HepG2 (cell line): ENCODE measurements around the gene GPC6.

Source experiments
- BHLHE40 ChIP-seq: IDR thresholded peaks from 2 replicates; pipeline ENCODE4 v1.6.1; 2011; ENCODE audit warnings: low read length, improper control_type of control experiment
- FOXJ3 ChIP-seq: sonication (generic); formaldehyde crosslinking; IDR thresholded peaks from 2 replicates; pipeline ENCODE4 v1.4.0; 2020; ENCODE audit warnings: missing genetic modification reagents, mild to moderate bottlenecking, borderline replicate concordance
- GTF3A ChIP-seq: sonication (generic); formaldehyde crosslinking; conservative IDR thresholded peaks from 2 replicates; pipeline ENCODE4 v1.4.0; 2020; ENCODE audit warnings: mild to moderate bottlenecking, missing genetic modification reagents
- IKZF1 ChIP-seq: fragments of 450-650 bp; IDR thresholded peaks from 2 replicates; pipeline ENCODE4 v1.7.1; 2016
- KDM5B ChIP-seq: sonication (generic); formaldehyde crosslinking; IDR thresholded peaks from 2 replicates; pipeline ENCODE4 v1.4.0; 2020; ENCODE audit warnings: missing genetic modification reagents, mild to moderate bottlenecking, borderline replicate concordance
- RAD21 ChIP-seq: fragments of 450-650 bp; formaldehyde crosslinking; IDR thresholded peaks from 2 replicates; pipeline ENCODE4 v1.5.0; 2020; ENCODE audit warnings: mild to moderate bottlenecking
- ZFP1 ChIP-seq: IDR thresholded peaks from 2 replicates; pipeline ENCODE4 v1.6.1; 2016
- TF ChIP-seq, protein P1 (sequence below): sonication (generic); formaldehyde crosslinking; IDR thresholded peaks from 2 replicates; pipeline ENCODE4 v1.4.0; 2020; ENCODE audit warnings: missing genetic modification reagents
- TF ChIP-seq, protein P2 (sequence below): sonication (generic); formaldehyde crosslinking; IDR thresholded peaks from 2 replicates; pipeline ENCODE4 v1.5.0; 2020; ENCODE audit warnings: mild to moderate bottlenecking, missing genetic modification reagents, moderate library complexity
- TF ChIP-seq, protein P3 (sequence below): sonication (generic); formaldehyde crosslinking; IDR thresholded peaks from 2 replicates; pipeline ENCODE4 v1.4.0; 2020; ENCODE audit warnings: missing genetic modification reagents, borderline replicate concordance

DNA sequence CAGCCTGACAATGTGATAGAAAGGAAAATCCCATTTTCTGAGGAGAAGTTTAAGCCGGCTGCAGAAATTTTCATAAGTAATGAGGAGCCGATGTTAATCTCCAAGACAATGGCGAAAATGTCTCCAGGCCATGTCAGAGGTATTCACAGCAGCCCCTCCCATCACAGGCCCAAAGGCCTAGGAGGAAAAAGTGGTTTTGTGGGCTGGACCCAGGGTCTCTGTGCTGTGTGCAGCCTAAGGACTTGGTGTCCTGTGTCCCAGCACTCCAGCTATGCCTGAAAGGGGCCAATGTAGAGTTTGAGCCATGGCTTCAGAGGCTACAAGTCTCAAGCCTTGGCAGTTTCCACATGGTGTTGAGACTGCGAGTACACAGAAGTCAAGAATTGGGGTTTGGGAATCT, 32.9 kb upstream of the GPC6 start:
- no peak for TF ChIP-seq GTF3A
- no peak for TF ChIP-seq BHLHE40
- no peak for TF ChIP-seq IKZF1
- no peak for TF ChIP-seq ZFP1 (CRISPR knock-in tag)
- TF ChIP-seq, protein P1, sequence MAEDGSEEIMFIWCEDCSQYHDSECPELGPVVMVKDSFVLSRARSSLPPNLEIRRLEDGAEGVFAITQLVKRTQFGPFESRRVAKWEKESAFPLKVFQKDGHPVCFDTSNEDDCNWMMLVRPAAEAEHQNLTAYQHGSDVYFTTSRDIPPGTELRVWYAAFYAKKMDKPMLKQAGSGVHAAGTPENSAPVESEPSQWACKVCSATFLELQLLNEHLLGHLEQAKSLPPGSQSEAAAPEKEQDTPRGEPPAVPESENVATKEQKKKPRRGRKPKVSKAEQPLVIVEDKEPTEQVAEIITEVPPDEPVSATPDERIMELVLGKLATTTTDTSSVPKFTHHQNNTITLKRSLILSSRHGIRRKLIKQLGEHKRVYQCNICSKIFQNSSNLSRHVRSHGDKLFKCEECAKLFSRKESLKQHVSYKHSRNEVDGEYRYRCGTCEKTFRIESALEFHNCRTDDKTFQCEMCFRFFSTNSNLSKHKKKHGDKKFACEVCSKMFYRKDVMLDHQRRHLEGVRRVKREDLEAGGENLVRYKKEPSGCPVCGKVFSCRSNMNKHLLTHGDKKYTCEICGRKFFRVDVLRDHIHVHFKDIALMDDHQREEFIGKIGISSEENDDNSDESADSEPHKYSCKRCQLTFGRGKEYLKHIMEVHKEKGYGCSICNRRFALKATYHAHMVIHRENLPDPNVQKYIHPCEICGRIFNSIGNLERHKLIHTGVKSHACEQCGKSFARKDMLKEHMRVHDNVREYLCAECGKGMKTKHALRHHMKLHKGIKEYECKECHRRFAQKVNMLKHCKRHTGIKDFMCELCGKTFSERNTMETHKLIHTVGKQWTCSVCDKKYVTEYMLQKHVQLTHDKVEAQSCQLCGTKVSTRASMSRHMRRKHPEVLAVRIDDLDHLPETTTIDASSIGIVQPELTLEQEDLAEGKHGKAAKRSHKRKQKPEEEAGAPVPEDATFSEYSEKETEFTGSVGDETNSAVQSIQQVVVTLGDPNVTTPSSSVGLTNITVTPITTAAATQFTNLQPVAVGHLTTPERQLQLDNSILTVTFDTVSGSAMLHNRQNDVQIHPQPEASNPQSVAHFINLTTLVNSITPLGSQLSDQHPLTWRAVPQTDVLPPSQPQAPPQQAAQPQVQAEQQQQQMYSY, result no peak
- no peak for TF ChIP-seq FOXJ3 (CRISPR knock-in tag)
- TF ChIP-seq, protein P2, sequence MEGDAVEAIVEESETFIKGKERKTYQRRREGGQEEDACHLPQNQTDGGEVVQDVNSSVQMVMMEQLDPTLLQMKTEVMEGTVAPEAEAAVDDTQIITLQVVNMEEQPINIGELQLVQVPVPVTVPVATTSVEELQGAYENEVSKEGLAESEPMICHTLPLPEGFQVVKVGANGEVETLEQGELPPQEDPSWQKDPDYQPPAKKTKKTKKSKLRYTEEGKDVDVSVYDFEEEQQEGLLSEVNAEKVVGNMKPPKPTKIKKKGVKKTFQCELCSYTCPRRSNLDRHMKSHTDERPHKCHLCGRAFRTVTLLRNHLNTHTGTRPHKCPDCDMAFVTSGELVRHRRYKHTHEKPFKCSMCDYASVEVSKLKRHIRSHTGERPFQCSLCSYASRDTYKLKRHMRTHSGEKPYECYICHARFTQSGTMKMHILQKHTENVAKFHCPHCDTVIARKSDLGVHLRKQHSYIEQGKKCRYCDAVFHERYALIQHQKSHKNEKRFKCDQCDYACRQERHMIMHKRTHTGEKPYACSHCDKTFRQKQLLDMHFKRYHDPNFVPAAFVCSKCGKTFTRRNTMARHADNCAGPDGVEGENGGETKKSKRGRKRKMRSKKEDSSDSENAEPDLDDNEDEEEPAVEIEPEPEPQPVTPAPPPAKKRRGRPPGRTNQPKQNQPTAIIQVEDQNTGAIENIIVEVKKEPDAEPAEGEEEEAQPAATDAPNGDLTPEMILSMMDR (CRISPR knock-in tag), result no peak
- no peak for TF ChIP-seq KDM5B
- TF ChIP-seq RAD21 (CRISPR knock-in tag), result no peak
- TF ChIP-seq, protein P3, sequence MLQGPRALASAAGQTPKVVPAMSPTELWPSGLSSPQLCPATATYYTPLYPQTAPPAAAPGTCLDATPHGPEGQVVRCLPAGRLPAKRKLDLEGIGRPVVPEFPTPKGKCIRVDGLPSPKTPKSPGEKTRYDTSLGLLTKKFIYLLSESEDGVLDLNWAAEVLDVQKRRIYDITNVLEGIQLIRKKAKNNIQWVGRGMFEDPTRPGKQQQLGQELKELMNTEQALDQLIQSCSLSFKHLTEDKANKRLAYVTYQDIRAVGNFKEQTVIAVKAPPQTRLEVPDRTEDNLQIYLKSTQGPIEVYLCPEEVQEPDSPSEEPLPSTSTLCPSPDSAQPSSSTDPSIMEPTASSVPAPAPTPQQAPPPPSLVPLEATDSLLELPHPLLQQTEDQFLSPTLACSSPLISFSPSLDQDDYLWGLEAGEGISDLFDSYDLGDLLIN (CRISPR knock-in tag), result no peak
